ENCODE measurements around the gene BTG2.

DNA sequence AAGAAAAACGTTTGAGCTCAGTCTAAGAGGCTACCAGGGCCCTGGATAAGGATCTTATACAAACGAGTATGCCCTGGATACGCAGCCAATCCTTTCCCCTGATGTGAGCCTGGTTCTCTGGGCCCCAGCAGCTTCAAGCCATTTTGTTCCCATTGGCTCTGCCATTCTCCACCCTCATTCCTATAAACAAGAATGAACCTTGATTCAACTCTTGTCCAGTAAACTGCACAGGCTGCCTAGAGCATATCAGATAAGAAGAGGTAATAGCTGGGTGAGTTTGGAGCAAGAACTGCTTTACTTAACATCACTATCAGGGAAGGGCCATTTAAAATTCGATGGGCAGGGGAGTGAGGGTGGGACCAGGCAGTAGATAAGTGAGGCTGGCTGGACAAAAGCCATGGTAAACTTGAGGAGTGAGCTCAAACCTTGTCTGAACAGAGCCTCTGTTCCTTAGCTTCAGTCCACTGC lies 11.3 kb downstream of the BTG2 start:
- TF ChIP-seq, protein P1, sequence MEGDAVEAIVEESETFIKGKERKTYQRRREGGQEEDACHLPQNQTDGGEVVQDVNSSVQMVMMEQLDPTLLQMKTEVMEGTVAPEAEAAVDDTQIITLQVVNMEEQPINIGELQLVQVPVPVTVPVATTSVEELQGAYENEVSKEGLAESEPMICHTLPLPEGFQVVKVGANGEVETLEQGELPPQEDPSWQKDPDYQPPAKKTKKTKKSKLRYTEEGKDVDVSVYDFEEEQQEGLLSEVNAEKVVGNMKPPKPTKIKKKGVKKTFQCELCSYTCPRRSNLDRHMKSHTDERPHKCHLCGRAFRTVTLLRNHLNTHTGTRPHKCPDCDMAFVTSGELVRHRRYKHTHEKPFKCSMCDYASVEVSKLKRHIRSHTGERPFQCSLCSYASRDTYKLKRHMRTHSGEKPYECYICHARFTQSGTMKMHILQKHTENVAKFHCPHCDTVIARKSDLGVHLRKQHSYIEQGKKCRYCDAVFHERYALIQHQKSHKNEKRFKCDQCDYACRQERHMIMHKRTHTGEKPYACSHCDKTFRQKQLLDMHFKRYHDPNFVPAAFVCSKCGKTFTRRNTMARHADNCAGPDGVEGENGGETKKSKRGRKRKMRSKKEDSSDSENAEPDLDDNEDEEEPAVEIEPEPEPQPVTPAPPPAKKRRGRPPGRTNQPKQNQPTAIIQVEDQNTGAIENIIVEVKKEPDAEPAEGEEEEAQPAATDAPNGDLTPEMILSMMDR (IDR thresholded peaks at IDR 0.05), result no peak
- TF ChIP-seq POLR2A (IDR thresholded peaks at IDR 0.05), result no peak
- no peak for TF ChIP-seq POLR2AphosphoS5 (IDR thresholded peaks at IDR 0.05)
- TF ChIP-seq EP300 (IDR thresholded peaks at IDR 0.05), result no peak
